HG03025 (cell line): ENCODE data around the gene PLEKHA7.
A peak's percentile ranks its signal among the peaks of the same experiment; 100 is the strongest.
"Not testable (repeated sequence)": the region's sequence is repeated elsewhere in the genome, so short reads cannot be mapped to it uniquely, and the experiment has no call there.

Source experiments
- ATAC-seq: cut with Tn5 transposase; IDR thresholded peaks from one replicate; pipeline ENCODE4 v1.9.1; 2021; ENCODE audit warnings: mild to moderate bottlenecking, moderate library complexity; ENCODE audit not compliant: unreplicated experiment, low FRiP score

PLEKHA7 gene

DNA sequence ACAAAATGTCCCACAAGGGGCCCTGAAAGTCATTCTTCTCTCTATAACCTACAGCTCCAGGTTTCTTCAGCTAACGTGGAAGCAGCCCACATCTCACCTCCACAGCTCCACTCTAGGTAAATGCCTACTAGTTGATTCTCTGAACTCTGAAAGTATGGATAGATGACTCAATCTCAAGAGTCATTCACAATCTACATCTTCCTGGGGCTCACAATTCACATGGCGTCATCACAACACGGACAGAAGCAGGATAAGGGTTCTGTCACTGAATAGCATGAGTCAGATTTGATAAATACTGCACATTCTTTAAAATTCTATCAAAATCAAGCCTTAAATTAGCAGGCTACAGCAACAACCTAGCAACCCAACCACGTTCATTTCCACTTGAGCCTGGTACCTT, 96.3 kb downstream of the PLEKHA7 start:
- ATAC-seq = no peak

DNA sequence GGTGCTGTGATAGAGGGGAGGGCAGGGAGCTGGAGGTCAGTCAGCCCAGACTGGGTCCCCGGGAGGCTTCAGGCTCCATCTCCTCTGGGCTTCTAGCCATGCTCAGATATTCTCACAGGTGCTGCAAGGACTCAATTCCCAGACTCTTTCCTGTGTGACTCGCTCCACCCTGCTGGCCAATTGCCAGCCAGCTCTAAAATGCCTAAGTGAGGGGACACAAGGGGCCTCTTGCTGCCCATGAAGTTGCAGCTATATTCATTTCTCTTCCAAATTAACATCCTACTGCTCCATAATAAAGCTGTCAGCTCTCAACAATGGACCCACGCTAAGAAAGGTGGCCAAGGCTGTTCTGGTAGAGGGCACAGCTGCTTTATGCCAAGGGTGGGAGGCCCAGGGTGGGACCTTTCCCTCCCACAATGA, 101.5 kb downstream of the PLEKHA7 start:
- ATAC-seq = no peak

DNA sequence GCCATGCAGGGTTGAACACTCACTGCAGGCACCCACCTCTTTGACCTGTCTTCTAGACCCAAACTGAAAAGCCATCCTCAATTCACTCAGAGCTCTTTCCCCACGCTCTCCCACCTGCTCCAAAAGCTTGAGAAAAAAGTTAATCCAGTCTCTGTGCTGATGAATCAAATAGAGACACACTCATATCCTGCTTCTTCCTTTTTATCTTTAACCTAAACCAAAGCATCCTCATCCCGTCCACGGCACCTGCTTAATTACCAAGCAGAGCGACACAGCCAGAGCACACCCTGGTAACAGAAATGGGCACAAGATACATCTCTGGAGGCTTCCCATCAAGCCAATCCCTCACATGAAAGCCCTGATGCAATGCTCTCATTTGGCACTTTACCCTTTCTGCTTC, 102.6 kb downstream of the PLEKHA7 start:
- ATAC-seq = no peak

DNA sequence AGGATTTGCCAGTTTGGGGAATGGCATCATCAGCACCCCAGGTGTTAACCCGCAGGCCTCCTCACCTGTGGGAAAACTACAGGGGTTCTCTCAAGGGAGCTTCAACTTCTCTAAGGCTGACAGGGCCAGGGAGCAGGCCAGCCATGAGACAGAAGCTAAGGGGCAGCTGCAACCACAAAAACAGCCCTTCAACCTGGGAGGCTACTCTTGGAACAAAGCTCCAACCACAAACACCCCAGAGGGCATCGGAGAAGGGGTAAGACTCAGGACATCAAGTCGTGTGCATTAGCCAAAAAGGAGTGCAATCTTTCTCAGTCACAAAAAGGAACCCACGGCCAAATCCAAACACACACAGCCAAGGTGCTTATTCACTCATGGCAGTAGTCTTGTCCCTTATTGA, 103.0 kb downstream of the PLEKHA7 start:
- no peak for ATAC-seq

- peak; percentile 50 for ATAC-seq
These were observed 104.7 kb downstream of the PLEKHA7 start for GRCh38 chr11:16909359-16910035.

DNA sequence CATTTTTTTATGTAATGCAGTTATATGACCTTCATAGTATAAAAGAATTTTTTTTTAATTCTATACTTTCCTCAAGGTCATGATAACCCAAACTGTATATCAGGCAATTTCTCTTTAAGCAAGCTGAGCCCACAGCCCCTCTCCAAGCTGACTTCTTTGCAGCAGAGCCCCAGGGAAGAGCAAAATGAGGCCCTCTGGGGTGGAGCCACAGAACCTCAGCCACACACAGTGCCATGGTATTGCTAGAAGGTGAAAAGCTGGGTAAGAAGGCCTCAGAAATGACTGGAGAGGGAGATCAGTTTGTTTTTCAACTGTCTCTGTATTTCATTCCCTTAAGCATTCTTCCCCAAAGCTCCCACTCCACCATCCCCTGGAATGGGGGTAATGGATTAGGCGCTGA, 108.8 kb downstream of the PLEKHA7 start:
- ATAC-seq = no peak

DNA sequence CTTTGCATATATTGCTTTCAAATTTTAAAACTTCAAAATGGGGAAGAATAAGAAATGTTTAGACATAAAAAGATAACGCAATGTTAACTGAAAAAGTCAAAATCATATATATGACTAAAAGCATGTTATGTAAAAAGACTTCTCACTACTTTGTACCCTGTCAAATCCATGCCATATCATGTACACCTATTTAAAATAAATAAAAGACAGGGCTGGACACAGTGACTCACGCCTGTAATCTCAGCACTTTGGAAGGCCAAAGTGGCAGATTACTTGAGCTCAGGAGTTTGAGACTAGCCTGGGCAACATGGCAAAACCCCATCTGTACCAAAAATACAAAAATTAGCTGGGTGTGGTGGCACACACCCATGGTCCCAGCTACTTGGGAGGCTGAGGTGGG, 109.5 kb downstream of the PLEKHA7 start:
- not testable (repeated sequence) for ATAC-seq

DNA sequence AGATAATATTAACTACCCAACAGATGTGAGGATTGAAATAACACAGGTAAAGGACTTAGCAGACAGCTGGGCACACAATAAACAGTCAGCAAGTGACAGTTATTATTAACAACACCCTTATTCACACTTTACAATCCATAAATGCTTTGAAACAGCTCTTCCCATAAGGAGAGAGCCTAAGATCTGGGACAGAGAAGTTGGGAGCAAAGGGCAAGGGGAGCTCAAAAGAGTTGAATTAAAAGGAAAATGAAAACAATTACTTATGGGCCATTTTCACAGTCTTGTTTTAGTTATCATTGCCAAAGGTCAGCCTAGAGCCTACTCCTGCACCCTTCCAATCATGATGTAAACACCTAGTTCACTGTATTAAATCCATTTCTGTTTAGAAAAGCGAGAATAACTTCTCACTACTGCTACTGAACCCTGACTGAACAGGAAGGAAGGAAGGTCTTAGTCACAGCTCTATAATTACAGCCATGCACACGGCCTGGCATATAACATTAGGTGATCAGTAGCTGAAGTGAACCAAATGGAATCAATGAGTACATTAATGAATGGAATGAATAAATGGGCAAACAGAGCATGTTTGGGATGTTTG, 111.3 kb downstream of the PLEKHA7 start:
- peak; percentile 63 for ATAC-seq

- peak; percentile 78 for ATAC-seq
These were observed 112.0 kb downstream of the PLEKHA7 start for GRCh38 chr11:16902182-16902581.

DNA sequence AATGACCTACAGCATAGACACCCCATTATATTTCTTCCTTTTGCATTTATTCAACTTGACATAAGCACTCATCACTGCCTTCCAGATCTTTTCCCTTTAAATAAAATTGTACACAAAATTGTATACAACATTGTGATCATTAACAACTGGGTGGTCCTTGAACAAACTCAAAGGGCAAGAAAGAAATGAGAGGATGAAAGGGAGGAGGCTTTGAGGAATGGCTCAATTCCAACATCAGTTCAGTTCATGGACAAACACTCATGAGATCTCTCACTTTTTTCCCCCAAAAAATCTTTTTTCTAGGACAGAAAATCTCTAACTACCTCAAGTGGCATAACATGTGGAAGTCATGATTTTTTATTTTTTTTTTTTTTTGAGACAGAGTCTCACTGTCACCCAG, 113.7 kb downstream of the PLEKHA7 start:
- ATAC-seq = no peak

DNA sequence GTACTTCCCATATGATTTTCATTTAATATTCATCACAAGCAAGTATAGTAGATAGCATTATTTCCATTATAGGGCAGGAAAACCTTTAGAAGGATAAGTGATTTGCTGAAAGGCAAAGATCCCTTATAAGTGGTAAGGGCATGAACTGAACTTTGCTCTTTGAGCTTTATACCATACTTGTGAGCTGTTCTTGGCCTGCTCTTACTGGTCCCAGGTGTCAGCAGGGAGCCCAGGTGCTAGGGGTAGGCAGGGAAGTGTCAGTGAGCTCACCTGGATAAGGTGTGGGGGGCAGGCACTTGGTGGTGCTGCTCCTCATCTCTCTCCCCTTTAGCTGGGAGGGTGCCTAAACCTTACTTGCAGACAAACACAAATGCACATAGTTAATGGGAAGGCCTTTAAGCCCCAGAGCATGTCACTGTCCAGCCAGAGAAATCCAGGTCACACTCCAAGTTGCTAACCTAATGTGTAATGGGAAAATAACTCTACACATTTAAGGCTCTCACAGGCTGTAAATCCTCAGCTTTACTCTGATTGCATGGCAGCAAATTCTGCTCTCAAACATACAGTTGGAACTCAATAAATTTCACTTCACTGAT, 114.4 kb downstream of the PLEKHA7 start:
- no peak for ATAC-seq

DNA sequence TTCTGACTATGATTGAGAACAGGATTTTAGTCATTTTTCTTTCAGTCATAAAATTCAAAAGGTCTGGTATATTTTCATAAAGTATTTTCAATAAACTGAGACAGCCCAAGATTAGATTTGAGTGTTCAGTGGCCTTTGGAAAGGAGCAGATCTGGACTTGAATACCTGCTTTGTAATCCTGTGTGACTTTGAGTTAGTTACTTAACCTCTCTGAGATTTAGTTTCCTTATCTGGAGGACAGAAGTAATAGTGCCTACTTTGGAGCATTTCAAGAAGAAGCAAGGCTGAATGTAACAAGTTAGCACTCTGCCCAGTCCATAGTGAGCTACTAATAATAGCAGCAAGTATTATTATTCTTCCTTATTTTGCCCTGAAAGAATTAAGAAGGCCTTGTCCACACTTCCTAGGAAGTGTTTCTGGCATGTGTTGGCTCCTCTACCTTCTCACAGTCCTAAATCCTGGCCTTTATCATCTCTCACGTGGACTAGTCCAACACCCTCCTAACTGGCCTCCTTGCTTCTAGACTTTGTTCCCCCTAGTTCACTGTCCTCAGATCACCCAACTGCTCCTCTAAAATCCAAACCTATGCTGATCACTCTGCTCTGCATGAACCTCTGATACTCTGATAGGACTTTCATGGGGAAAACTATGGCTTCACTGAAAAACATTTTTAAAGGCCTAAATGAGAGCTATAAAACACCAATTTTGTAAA, 115.8 kb downstream of the PLEKHA7 start:
- no peak for ATAC-seq

DNA sequence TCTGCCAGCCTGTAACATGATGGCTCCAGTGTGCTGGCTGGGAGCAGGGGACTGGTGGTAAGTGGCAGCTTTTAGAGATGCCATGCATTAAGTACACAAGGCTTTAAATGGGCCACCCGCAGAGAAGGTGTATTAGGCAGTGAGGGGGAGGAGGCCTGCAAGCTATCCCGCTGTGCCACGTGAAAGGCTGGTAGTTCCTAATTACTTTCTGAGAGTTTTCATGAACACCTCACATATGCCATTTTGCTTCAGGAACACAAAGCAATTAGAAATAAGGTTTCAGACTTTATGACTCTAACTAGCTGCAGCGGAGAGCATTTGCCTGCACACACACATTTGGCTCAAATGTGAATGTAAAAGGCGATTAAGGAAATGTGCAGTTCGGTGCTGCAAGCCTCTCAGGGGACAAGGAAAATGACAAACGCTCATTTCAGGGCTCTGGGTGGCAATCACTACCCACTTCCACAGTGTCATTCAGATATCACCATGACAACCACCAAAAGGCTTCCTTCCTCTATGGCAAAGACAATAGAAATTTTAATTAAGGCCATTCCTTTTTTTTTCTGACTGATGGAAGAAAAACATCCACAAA, 116.6 kb downstream of the PLEKHA7 start:
- no peak for ATAC-seq

DNA sequence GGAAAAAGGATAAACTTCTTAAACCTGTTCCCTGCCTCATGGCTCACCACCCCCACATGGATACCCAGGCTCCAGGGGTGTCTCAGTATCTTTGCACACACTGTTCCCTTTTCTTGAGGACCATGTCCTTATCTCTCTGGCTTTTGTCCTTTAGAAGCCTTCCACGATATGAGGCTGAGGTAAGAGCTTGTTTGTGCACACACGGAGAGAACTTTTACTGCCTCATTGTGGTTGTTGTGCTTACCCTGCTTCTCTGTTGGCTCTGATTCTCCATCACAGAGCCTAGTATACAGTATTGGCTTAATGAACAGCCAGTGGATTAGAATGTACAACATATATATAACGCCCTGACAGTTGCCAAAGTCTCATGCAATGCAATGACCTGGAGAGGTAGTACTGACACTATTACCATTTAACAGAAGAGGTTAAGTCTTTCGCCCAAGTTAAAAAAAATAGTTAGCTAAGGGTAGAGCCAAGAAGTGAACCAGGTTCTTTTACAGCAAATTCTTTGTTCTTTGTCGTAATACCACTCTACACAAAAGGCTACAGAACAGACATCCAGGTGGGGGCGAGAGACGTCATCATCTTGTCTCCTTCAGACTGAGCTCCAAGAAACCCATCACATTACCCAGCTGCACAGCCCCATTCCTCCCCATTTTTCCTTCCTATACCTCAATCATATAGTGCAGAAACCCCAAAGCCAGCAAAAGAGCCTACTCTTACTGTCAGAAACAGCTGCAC, 117.3 kb downstream of the PLEKHA7 start:
- no peak for ATAC-seq

GRCh38 chr11:16895306-16895705, 118.9 kb downstream of the PLEKHA7 start:
- ATAC-seq = no peak

- no peak for ATAC-seq
These were observed 120.7 kb downstream of the PLEKHA7 start for GRCh38 chr11:16893456-16894066.

- ATAC-seq = no peak
These were observed 122.2 kb downstream of the PLEKHA7 start for GRCh38 chr11:16891964-16892363.

- no peak for ATAC-seq
These were observed 123.0 kb downstream of the PLEKHA7 start for GRCh38 chr11:16891165-16891564.

DNA sequence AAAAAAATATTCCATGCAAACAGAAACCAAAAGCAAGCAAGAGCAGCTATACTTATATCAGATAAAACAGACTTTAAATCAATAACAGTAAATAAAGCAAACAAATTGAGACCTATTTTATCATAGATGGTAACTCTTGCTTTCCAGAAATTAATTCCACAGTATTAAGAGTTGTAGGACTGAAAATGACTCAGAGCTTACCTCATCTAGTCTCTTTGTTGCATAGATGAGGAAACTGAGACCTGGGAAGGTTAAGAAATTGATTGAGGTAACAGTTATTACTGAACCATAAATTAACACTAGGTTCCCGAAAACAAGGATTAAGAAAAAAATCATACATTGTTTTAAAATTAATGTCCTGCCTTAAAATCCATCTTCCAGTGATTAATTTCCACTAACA, 123.8 kb downstream of the PLEKHA7 start:
- ATAC-seq = no peak

GRCh38 chr11:16889905-16890304, 124.3 kb downstream of the PLEKHA7 start:
- no peak for ATAC-seq
